HepG2 (cell line): ENCODE data around the gene CDC42EP4. TPM values are rescaled to one million over a fixed set of nuclear protein-coding genes. Genes with fewer than 3 reads are reported as not detected.

Source experiments
- ATAC-seq: fragments of 200-7000 bp; cut with Tn5 transposase; 3 replicates; pipeline ENCODE4 v1.9.1; 2020; ENCODE audit warnings: mild to moderate bottlenecking, moderate library complexity
- BruUV-seq: library from RNA; stranded (reverse); fragments of 400-500 nt; replicated peaks from 2 replicates; lab custom pipeline; 2021; lab: Mats Ljungman, UMichigan
- CTCF ChIA-PET: fragments of 300-600 bp; formaldehyde crosslinking; extraction: SDS; loops from one replicate; lab custom pipeline; 2021; ENCODE audit warnings: low total read pairs, inconsistent platforms, low intra/inter-chr PET ratio; lab: Yijun Ruan, JAX
- POLR2A ChIA-PET: fragments of 350-600 bp; sonication (Branson Sonifier 250); formaldehyde crosslinking; loops from one replicate; lab custom pipeline; 2020; ENCODE audit warnings: antibody characterized with exemption, inconsistent platforms; lab: Yijun Ruan, JAX
- DNase-seq: peaks from one replicate; pipeline ENCODE4 v3.0.0-alpha.2; 2015; ENCODE audit warnings: low spot score
- FAIRE-seq: peaks from 3 replicates; lab custom pipeline; 2011; peaks lifted over from hg19 to GRCh38; lab: Jason Lieb, UNC
- H2AFZ ChIP-seq: one replicate; pipeline ENCODE4 v1.6.1; 2011; ENCODE audit warnings: low read length, inconsistent platforms
- H3K27ac ChIP-seq: fragments of 300-600 bp; 3 replicates; pipeline ENCODE4 v1.8.0; 2011; ENCODE audit warnings: mixed run types, mild to moderate bottlenecking, mixed read lengths, low read length, inconsistent platforms; ENCODE audit not compliant: insufficient read depth; ENCODE audit errors: extremely low read length
- H3K27me3 ChIP-seq, 2 experiments: fragments of 200-600 bp in 1 of 2; 2 replicates in 1 of 2; 3 replicates in 1 of 2; pipeline versions ENCODE4 v1.6.0 to v1.8.0; 2011; ENCODE audit warnings: low read length in 2 of 2, mild to moderate bottlenecking in 2 of 2, moderate library complexity in 2 of 2, inconsistent platforms in 1 of 2; ENCODE audit not compliant: insufficient read depth in 2 of 2, control insufficient read depth in 1 of 2
- H3K36me3 ChIP-seq, 2 experiments: fragments of 200-600 bp in 1 of 2; replicated peaks in 1 of 2; 2 replicates in 1 of 2; 3 replicates in 1 of 2; pipeline versions ENCODE4 v1.5.1 to v1.8.0; 2011; ENCODE audit warnings: low read length in 2 of 2, inconsistent platforms in 1 of 2; ENCODE audit not compliant: insufficient read depth in 2 of 2, control insufficient read depth in 1 of 2
- H3K4me1 ChIP-seq: 2 replicates; pipeline ENCODE4 v1.5.1; 2012; ENCODE audit warnings: low read length, inconsistent platforms; ENCODE audit not compliant: insufficient read depth
- H3K4me2 ChIP-seq: 2 replicates; pipeline ENCODE4 v1.6.0; 2011; ENCODE audit warnings: low read depth, low read length, inconsistent platforms
- H3K4me3 ChIP-seq, 3 experiments: fragments of 200-600 bp in 1 of 3; sonication (generic), shearing (Covaris generic) in 1 of 3; replicated peaks in 1 of 3; 2 replicates each; pipeline ENCODE4 v1.5.1; 2011 to 2016; ENCODE audit warnings: low read length in 3 of 3, inconsistent platforms in 2 of 3, low read depth in 2 of 3, mild to moderate bottlenecking in 2 of 3, control low read depth in 1 of 3, mixed read lengths in 1 of 3; ENCODE audit not compliant: insufficient read depth in 1 of 3
- H3K79me2 ChIP-seq: one replicate; pipeline ENCODE4 v1.6.1; 2011; ENCODE audit warnings: low read length, inconsistent platforms; ENCODE audit not compliant: insufficient read depth
- H3K9ac ChIP-seq: 2 replicates; pipeline ENCODE4 v1.6.0; 2011; ENCODE audit warnings: mild to moderate bottlenecking, low read depth, low read length, inconsistent platforms; ENCODE audit not compliant: insufficient read depth
- H3K9me3 ChIP-seq: 2 replicates; pipeline ENCODE4 v1.5.1; 2012; ENCODE audit warnings: mild to moderate bottlenecking, low read length
- H4K20me1 ChIP-seq: 2 replicates; pipeline ENCODE4 v1.6.0; 2011; ENCODE audit warnings: inconsistent platforms, mild to moderate bottlenecking, low read length, moderate library complexity; ENCODE audit not compliant: insufficient read depth
- ARNT ChIP-seq: fragments of 450-650 bp; IDR thresholded peaks from 2 replicates; pipeline ENCODE4 v1.6.1; 2017
- EEA1 ChIP-seq: sonication (generic); formaldehyde crosslinking; IDR thresholded peaks from 2 replicates; pipeline ENCODE4 v1.5.1; 2020; ENCODE audit warnings: mild to moderate bottlenecking, missing genetic modification reagents, borderline replicate concordance
- GATA4 ChIP-seq: sonication (generic); IDR thresholded peaks from 2 replicates; pipeline ENCODE4 v1.6.1; 2016; ENCODE audit warnings: antibody characterized with exemption, low read depth, borderline replicate concordance
- HNRNPL ChIP-seq: fragments of 200-400 bp; formaldehyde crosslinking; IDR thresholded peaks from 2 replicates; pipeline ENCODE4 v1.6.1; 2017; ENCODE audit warnings: mild to moderate bottlenecking, low read depth, low read length
- MTA1 ChIP-seq: sonication (generic); formaldehyde crosslinking; IDR thresholded peaks from 2 replicates; pipeline ENCODE4 v1.4.0; 2020; ENCODE audit warnings: missing genetic modification reagents, mild to moderate bottlenecking, borderline replicate concordance
- NFE2L2 ChIP-seq: fragments of 150-350 bp; IDR thresholded peaks from 2 replicates; pipeline ENCODE4 v1.6.1; 2014; ENCODE audit warnings: low read length
- ZC3H13 ChIP-seq: sonication (generic); formaldehyde crosslinking; IDR thresholded peaks from 2 replicates; pipeline ENCODE4 v1.8.1; 2023; ENCODE audit warnings: mild to moderate bottlenecking, missing genetic modification reagents, moderate library complexity
- ZIK1 ChIP-seq: sonication (generic); formaldehyde crosslinking; IDR thresholded peaks from 2 replicates; pipeline ENCODE4 v1.5.0; 2020; ENCODE audit warnings: mild to moderate bottlenecking, low read depth, missing genetic modification reagents, borderline replicate concordance
- ZNF280B ChIP-seq: sonication (generic); formaldehyde crosslinking; IDR thresholded peaks from 2 replicates; pipeline ENCODE4 v1.5.0; 2020; ENCODE audit warnings: missing genetic modification reagents, mild to moderate bottlenecking, borderline replicate concordance
- ZNF660 ChIP-seq: sonication (generic); formaldehyde crosslinking; IDR thresholded peaks from 2 replicates; pipeline ENCODE4 v1.5.1; 2020; ENCODE audit warnings: mild to moderate bottlenecking, low read depth, missing genetic modification reagents, borderline replicate concordance
- ZSCAN5A ChIP-seq: sonication (generic); formaldehyde crosslinking; IDR thresholded peaks from 2 replicates; pipeline ENCODE4 v1.8.0; 2022; ENCODE audit warnings: mild to moderate bottlenecking, missing genetic modification reagents, borderline replicate concordance
- WGBS: methylation state at CpG from one replicate; pipeline ENCODE4 v1.1.6; 2017; ENCODE audit warnings: low lambda C conversion rate; 5-methylcytosine and 5-hydroxymethylcytosine counted together
- in situ Hi-C: cut with HindIII; loops from 2 replicates; pipeline ENCODE4 v1.10.0; 2017; ENCODE audit warnings: low pct_unique_long_range_greater_than_20kb; ENCODE audit not compliant: extremely low pct_ligation_motif_present
- intact Hi-C: fragments of 100-400 bp; cut with micrococcal nuclease; formaldehyde crosslinking; loops from one replicate; pipeline ENCODE4 v1.10.0; 2022; ENCODE audit not compliant: unreplicated experiment
- polyA plus RNA-seq, 8 experiments: library from polyadenylated mRNA; depleted of rRNA in 3 of 8; stranded (reverse) in 7 of 8; unstranded in 1 of 8; fragments of >200 nt; fragmentation: Illumina TruSeq in 4 of 8; extraction: Trizol in 4 of 8; gene quantifications; 2 replicates each; pipeline versions ENCODE4 v1.2.1 to v1.2.3, GENCODE V29; 2011 to 2016; ENCODE audit warnings: low read depth in 4 of 8, missing spikeins in 1 of 8, mixed read lengths in 1 of 8; ENCODE audit not compliant: insufficient read depth in 1 of 8
- total RNA-seq, 5 experiments: library from RNA; depleted of rRNA; stranded (reverse); fragments of >200 nt; fragmentation: Illumina TruSeq; extraction: Trizol; gene quantifications; 2 replicates each; pipeline ENCODE4 v1.2.3, GENCODE V29; 2016; ENCODE audit warnings: low read depth in 1 of 5
- TF ChIP-seq, protein P1 (sequence below): sonication (generic); formaldehyde crosslinking; IDR thresholded peaks from 2 replicates; pipeline ENCODE4 v1.5.0; 2020; ENCODE audit warnings: mild to moderate bottlenecking, missing genetic modification reagents, borderline replicate concordance

CDC42EP4 gene
- total and polyA plus RNA-seq, 2 of the 13 experiments (the other 11 are each of a cell fraction or from before 2014, with no cell fraction given), result 19.0 to 54.0 TPM

GRCh38 chr17:73279704-73280103 lies 32.1 kb downstream of the CDC42EP4 start (continued):
- TF ChIP-seq MTA1 (CRISPR knock-in tag), result peak; percentile 66; the same call in 1 of the 2 replicates
- peak; percentile 76; the same call in 1 of the 2 replicates for TF ChIP-seq HNRNPL
- no peak for TF ChIP-seq ARNT

GRCh38 chr17:73278465-73279453 lies 33.0 kb downstream of the CDC42EP4 start:
- TSS peak; percentile 2 for BruUV-seq
- FAIRE-seq (no peak), DNase-seq (no peak), ATAC-seq (peak; percentile 60)
- Histone ChIP-seq H4K20me1 (no peaks in the 10 kb centered on the region), H3K36me3 (peaks cover 1 to 3% of the 10 kb centered on the region in 2 experiments; a peak in 3 of 5 replicates), H3K27me3 (no peaks in the 10 kb centered on the region), H3K4me1 (peaks cover 48% of the 10 kb centered on the region), H3K9ac (peak overlapping the region; percentile 33), H3K4me3 (peak overlapping the region in 1 of 3 experiments; percentile 7; a peak in 1 of 6 replicates), H3K27ac (peak overlapping the region; percentile 74), H3K4me2 (peak overlapping the region; percentile 56), H3K9me3 (no peaks in the 10 kb centered on the region), H3K79me2 (no peaks in the 10 kb centered on the region), H2AFZ (no peak overlapping the region)
- intact Hi-C loops (loop anchor here (1.0 kb wide), 1 partner anchor 33 kb away; no protein-coding TSS in a partner anchor), in situ Hi-C loops (loop anchor here (25.0 kb wide), 1 partner anchor 1159 kb away; the partner anchor contains the start of gene GPRC5C)
- WGBS, result 50% methylated on average over 14 of the region's 14 CpGs
- ChIA-PET CTCF (no interaction called here), POLR2A (interaction anchor here (1.6 to 2.6 kb wide), 4 partner anchors 10 to 31 kb away, joined by 10 to 32 read pairs (median 22); partner anchors contain the start of gene CPSF4L)
- TF ChIP-seq ZIK1 (no peak), NFE2L2 (no peak), ZC3H13 (CRISPR knock-in tag) (0 out of 2 replicates have a peak, but pooled peaks have one; percentile 21), ZNF280B (CRISPR knock-in tag) (peak; percentile 62; the same call in 1 of the 2 replicates), GATA4 (no peak), ZNF660 (CRISPR knock-in tag) (no peak), ZSCAN5A (CRISPR knock-in tag) (0 out of 2 replicates have a peak, but pooled peaks have one; percentile 3), EEA1 (CRISPR knock-in tag) (0 out of 2 replicates have a peak, but pooled peaks have one; percentile 48)
- TF ChIP-seq, protein P1, sequence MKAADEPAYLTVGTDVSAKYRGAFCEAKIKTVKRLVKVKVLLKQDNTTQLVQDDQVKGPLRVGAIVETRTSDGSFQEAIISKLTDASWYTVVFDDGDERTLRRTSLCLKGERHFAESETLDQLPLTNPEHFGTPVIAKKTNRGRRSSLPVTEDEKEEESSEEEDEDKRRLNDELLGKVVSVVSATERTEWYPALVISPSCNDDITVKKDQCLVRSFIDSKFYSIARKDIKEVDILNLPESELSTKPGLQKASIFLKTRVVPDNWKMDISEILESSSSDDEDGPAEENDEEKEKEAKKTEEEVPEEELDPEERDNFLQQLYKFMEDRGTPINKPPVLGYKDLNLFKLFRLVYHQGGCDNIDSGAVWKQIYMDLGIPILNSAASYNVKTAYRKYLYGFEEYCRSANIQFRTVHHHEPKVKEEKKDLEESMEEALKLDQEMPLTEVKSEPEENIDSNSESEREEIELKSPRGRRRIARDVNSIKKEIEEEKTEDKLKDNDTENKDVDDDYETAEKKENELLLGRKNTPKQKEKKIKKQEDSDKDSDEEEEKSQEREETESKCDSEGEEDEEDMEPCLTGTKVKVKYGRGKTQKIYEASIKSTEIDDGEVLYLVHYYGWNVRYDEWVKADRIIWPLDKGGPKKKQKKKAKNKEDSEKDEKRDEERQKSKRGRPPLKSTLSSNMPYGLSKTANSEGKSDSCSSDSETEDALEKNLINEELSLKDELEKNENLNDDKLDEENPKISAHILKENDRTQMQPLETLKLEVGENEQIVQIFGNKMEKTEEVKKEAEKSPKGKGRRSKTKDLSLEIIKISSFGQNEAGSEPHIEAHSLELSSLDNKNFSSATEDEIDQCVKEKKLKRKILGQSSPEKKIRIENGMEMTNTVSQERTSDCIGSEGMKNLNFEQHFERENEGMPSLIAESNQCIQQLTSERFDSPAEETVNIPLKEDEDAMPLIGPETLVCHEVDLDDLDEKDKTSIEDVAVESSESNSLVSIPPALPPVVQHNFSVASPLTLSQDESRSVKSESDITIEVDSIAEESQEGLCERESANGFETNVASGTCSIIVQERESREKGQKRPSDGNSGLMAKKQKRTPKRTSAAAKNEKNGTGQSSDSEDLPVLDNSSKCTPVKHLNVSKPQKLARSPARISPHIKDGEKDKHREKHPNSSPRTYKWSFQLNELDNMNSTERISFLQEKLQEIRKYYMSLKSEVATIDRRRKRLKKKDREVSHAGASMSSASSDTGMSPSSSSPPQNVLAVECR (CRISPR knock-in tag), result 0 out of 2 replicates have a peak, but pooled peaks have one; percentile 35
